Measurements from ENCODE around the gene BMAL1. TPM values are rescaled to one million over a fixed set of nuclear protein-coding genes. Genes with fewer than 3 reads are reported as not detected.

BMAL1 gene
- total RNA-seq, 2 experiments from 2014 or later, result 21.5 to 22.7 TPM

GRCh38 chr11:13268791-13269190 lies 8.8 kb upstream of the BMAL1 start:
- H3K4me3 Mint-ChIP-seq, result no peak overlapping the region
- CTCF ChIA-PET, result interaction anchor here (1.2 to 1.9 kb wide), 2 partner anchors 24 to 66 kb away, joined by 3 to 13 read pairs; no protein-coding TSS in a partner anchor
- TF ChIP-seq CTCF (IDR thresholded peaks at IDR 0.05), result no peak
- H3K27me3 Mint-ChIP-seq, result peaks cover 11% of the 10 kb centered on the region
- POLR2A ChIA-PET, result interaction anchor here (1.0 kb wide), 1 partner anchor 13 kb away, joined by 3 read pairs; no protein-coding TSS in a partner anchor
- no peaks in the 10 kb centered on the region for H3K9me3 Mint-ChIP-seq
- H3K36me3 Mint-ChIP-seq (ENCODE audit: low read depth), result no peaks in the 10 kb centered on the region
- H3K4me1 Mint-ChIP-seq (ENCODE audit: low read depth), result peaks cover 4% of the 10 kb centered on the region
- no peak overlapping the region for H3K27ac Mint-ChIP-seq
- DNase-seq (no peak), ATAC-seq (no peak)
- intact Hi-C loops (cut with micrococcal nuclease), result no loop called here

GRCh38 chr11:13269775-13270174 lies 7.8 kb upstream of the BMAL1 start:
- Mint-ChIP-seq H3K27me3 (peaks cover 12% of the 10 kb centered on the region), H3K27ac (no peak overlapping the region), H3K4me1 (ENCODE audit: low read depth) (peaks cover 4% of the 10 kb centered on the region), H3K36me3 (ENCODE audit: low read depth) (no peaks in the 10 kb centered on the region), H3K9me3 (no peaks in the 10 kb centered on the region), H3K4me3 (no peak overlapping the region)
- ATAC-seq (no peak), DNase-seq (no peak)
- CTCF ChIA-PET, result interaction anchor here (1.0 to 1.9 kb wide), 4 partner anchors 9 to 65 kb away, joined by 3 to 13 read pairs (median 3); no protein-coding TSS in a partner anchor
- TF ChIP-seq CTCF (IDR thresholded peaks at IDR 0.05), result no peak
- POLR2A ChIA-PET, result no interaction called here
- intact Hi-C loops (cut with micrococcal nuclease), result no loop called here

- Mint-ChIP-seq H3K9me3 (no peaks in the 10 kb centered on the region), H3K4me3 (no peak overlapping the region), H3K27me3 (peaks cover 14% of the 10 kb centered on the region), H3K36me3 (ENCODE audit: low read depth) (no peaks in the 10 kb centered on the region), H3K4me1 (ENCODE audit: low read depth) (peaks cover 10% of the 10 kb centered on the region), H3K27ac (no peak overlapping the region)
- ATAC-seq (no peak), DNase-seq (no peak)
- ChIA-PET POLR2A (no interaction called here), CTCF (interaction anchor here (1.4 to 1.6 kb wide), 2 partner anchors 19 to 21 kb away, joined by 3 to 4 read pairs; no protein-coding TSS in a partner anchor)
- intact Hi-C loops (cut with micrococcal nuclease), result no loop called here
- TF ChIP-seq CTCF (IDR thresholded peaks at IDR 0.05), result no peak
These were observed 6.4 kb upstream of the BMAL1 start for GRCh38 chr11:13271060-13271693.

GRCh38 chr11:13276454-13276831 lies 1.1 kb upstream of the BMAL1 start:
- Mint-ChIP-seq H3K4me1 (ENCODE audit: low read depth) (peaks cover 36% of the 10 kb centered on the region), H3K36me3 (ENCODE audit: low read depth) (peaks cover 3% of the 10 kb centered on the region), H3K27ac (peak overlapping the region; percentile 85), H3K9me3 (no peaks in the 10 kb centered on the region), H3K27me3 (peaks cover 6% of the 10 kb centered on the region), H3K4me3 (peak overlapping the region; percentile 93)
- intact Hi-C loops (cut with micrococcal nuclease), result no loop called here
- CTCF ChIA-PET, result interaction anchor here (0.8 to 1.5 kb wide), 6 partner anchors 10 to 63 kb away, joined by 3 to 9 read pairs (median 4); no protein-coding TSS in a partner anchor
- ATAC-seq, result no peak
- POLR2A ChIA-PET, result interaction anchor here (0.6 to 1.4 kb wide), 5 partner anchors 10 to 63 kb away, joined by 3 to 5 read pairs (median 4); no protein-coding TSS in a partner anchor
- no peak for TF ChIP-seq CTCF (IDR thresholded peaks at IDR 0.05)
- DNase-seq, result peak; percentile 37
